Measurements from ENCODE around the gene KAZN.

GRCh38 chr1:14994148-14994547 lies 395.7 kb downstream of the KAZN start:
- TF ChIP-seq CTCF (IDR thresholded peaks at IDR 0.05; ENCODE audit: low read length) (no peak), EZH2 (IDR thresholded peaks at IDR 0.05; ENCODE audit: borderline replicate concordance, low read length) (no peak)
